Heart left ventricle (tissue), 16 donors: Measurements from ENCODE around the gene EFCAB12. TPM values are rescaled to one million over a fixed set of nuclear protein-coding genes. Genes with fewer than 3 reads are reported as not detected.

Experiments used
- ATAC-seq, 4 donors: fragments of 200-7000 bp; cut with Tn5 transposase; one replicate each; pipeline ENCODE4 v1.9.1; 2020 to 2022; ENCODE audit warnings: moderate library complexity in 4 of 4, mild to moderate bottlenecking in 3 of 4, moderate number of reproducible peaks in 1 of 4
- DNase-seq, 5 donors: peaks; one replicate each; pipeline ENCODE4 v3.0.0-alpha.2; 2020
- H3K27ac ChIP-seq, 12 donors: fragments of 200-600 bp; sonication (generic) in 4 of 12; one replicate each; pipeline versions ENCODE4 v1.5.0 to v1.8.0; 2016 to 2022; ENCODE audit warnings: mild to moderate bottlenecking in 2 of 12
- H3K27me3 ChIP-seq, 9 donors: fragments of 200-600 bp; sonication (generic) in 2 of 9; one replicate each; pipeline versions ENCODE4 v1.5.1 to v1.8.0; 2016 to 2022; ENCODE audit warnings: mild to moderate bottlenecking in 3 of 9
- H3K36me3 ChIP-seq, 9 donors: fragments of 200-600 bp; sonication (generic) in 2 of 9; one replicate each; pipeline versions ENCODE4 v1.5.0 to v1.8.0; 2018 to 2022; ENCODE audit warnings: mild to moderate bottlenecking in 2 of 9
- H3K4me1 ChIP-seq, 12 donors: fragments of 200-600 bp; sonication (generic) in 4 of 12; one replicate each; pipeline versions ENCODE4 v1.5.0 to v1.8.0; 2016 to 2022; ENCODE audit warnings: mild to moderate bottlenecking in 3 of 12
- H3K4me3 ChIP-seq, 12 donors: fragments of 200-600 bp; sonication (generic) in 4 of 12; one replicate each; pipeline versions ENCODE4 v1.5.0 to v1.8.0; 2017 to 2022; ENCODE audit warnings: mild to moderate bottlenecking in 9 of 12, moderate library complexity in 4 of 12
- H3K9me3 ChIP-seq, 12 donors: fragments of 200-600 bp; sonication (generic) in 4 of 12; one replicate each; pipeline versions ENCODE4 v1.5.0 to v1.8.0; 2016 to 2022; ENCODE audit warnings: mild to moderate bottlenecking in 1 of 12
- POLR2A ChIP-seq, 2 donors: fragments of 450-650 bp; IDR thresholded peaks; one replicate each; pipeline ENCODE4 v1.6.1; 2017; ENCODE audit warnings: antibody characterized with exemption in 2 of 2, mild to moderate bottlenecking in 2 of 2, moderate library complexity in 2 of 2
- WGBS, 4 donors: extraction: QIAGEN DNeasy Blood & Tissue Kit in 2 of 4; methylation state at CpG; one replicate each; pipeline versions ENCODE4 v1.1.5 to v1.1.7; 2013 to 2018; 5-methylcytosine and 5-hydroxymethylcytosine counted together
- intact Hi-C, 10 donors: fragments of 100-400 bp; cut with DNase I; formaldehyde crosslinking; loops; one replicate each; pipeline versions ENCODE4 v1.11.1 to v1.14.2; 2022
- polyA plus RNA-seq, 2 donors: library from polyadenylated mRNA; stranded (reverse); fragments of 200-250 nt; gene quantifications; one replicate each; pipeline ENCODE4 v1.2.3, GENCODE V29; 2013
- total RNA-seq, 9 donors: library from RNA; depleted of rRNA in 2 of 9; stranded (reverse); fragments of >200 nt in 2 of 9; fragmentation: NEBNext Ultra II Directional in 3 of 9; extraction: Animal tissue kit (Norgen Biotek cat#: 25700) in 3 of 9; gene quantifications; one replicate each; pipeline versions ENCODE4 v1.1.0 to v1.2.4, GENCODE V29; 2016 to 2023
- TF ChIP-seq, protein P1 (sequence below), 12 donors: fragments of 200-600 bp; sonication (generic) in 4 of 12; IDR thresholded peaks; one replicate each; pipeline versions ENCODE4 v1.5.0 to v1.8.0; 2018 to 2022; ENCODE audit warnings: antibody characterized with exemption in 12 of 12, mild to moderate bottlenecking in 5 of 12
- donor health status: ischemic (EF 13 %, LVEDD 7.1; RV severe dilation, severe dysfunction).
- donor health status: healthy with polysubstance abuse.
- donor health status: DM: no; HTN: yes; CAD: no.
- donor health status: DM: no; HTN: no; CAD: no.
- donor health status: ischemic (EF 25% LVEDD 6.9; RV normal size, moderate dysfunction).
- donor health status: ischemic (EF 25% LVEDD 5.7; RV mildly dilated, moderate dysfunction).
- donor health status: healthy.
- donor health status: DM: yes; HTN: yes; CAD: no.
- donor health status: ischemic (EF 35%, LVEDD 5.7; RV mildly dilated, moderate dysfunction).
- donor health status: nonischemic (EF 11% LVEDD 7.7; RV severe dilation, severe dysfunction).
- donor health status: DM: yes; HTN: yes; CAD: no.
- donor health status: PGD.
- donor health status: ischemic (EF 29% LVEDD 5.4; RV normal size, mild dysfunction).
- donor health status: nonischemic (EF 23%, LVEDD 6.1; RV moderate dilation, normal function).

EFCAB12 gene
- total and polyA plus RNA-seq, 11 donors, result 0.07 to 0.20 (median 0.13) TPM; not detected in 5

- Histone ChIP-seq H3K4me1 (peaks cover 0 to 6% (median 0%) of the 10 kb centered on the region in 12 donors), H3K27ac (no peak overlapping the region), H3K36me3 (no peaks in the 10 kb centered on the region), H3K27me3 (no peaks in the 10 kb centered on the region), H3K4me3 (no peak overlapping the region), H3K9me3 (no peaks in the 10 kb centered on the region)
- WGBS, 4 donors, result 56 to 74% (median 61%) methylated on average over 8 to 10 of the region's 10 CpGs; no CpG with 5 or more reads in 1 of the 4 donors
- DNase-seq, result peak in 1 of 5 donors; percentile 36
- ATAC-seq, result peak in 2 of 4 donors; percentile 10 to 32
- TF ChIP-seq, protein P1, sequence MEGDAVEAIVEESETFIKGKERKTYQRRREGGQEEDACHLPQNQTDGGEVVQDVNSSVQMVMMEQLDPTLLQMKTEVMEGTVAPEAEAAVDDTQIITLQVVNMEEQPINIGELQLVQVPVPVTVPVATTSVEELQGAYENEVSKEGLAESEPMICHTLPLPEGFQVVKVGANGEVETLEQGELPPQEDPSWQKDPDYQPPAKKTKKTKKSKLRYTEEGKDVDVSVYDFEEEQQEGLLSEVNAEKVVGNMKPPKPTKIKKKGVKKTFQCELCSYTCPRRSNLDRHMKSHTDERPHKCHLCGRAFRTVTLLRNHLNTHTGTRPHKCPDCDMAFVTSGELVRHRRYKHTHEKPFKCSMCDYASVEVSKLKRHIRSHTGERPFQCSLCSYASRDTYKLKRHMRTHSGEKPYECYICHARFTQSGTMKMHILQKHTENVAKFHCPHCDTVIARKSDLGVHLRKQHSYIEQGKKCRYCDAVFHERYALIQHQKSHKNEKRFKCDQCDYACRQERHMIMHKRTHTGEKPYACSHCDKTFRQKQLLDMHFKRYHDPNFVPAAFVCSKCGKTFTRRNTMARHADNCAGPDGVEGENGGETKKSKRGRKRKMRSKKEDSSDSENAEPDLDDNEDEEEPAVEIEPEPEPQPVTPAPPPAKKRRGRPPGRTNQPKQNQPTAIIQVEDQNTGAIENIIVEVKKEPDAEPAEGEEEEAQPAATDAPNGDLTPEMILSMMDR (IDR thresholded peaks at IDR 0.05), result no peak
- no peak for TF ChIP-seq POLR2A (IDR thresholded peaks at IDR 0.05)
- intact Hi-C loops, result no loop called here
These were observed 68.2 kb downstream of the EFCAB12 start for GRCh38 chr3:129360171-129360611.

- Histone ChIP-seq H3K36me3 (no peaks in the 10 kb centered on the region), H3K9me3 (no peaks in the 10 kb centered on the region), H3K27ac (no peak overlapping the region), H3K4me3 (no peak overlapping the region), H3K4me1 (peaks cover 0 to 3% (median under 1%) of the 10 kb centered on the region in 12 donors), H3K27me3 (no peaks in the 10 kb centered on the region)
- ATAC-seq (no peak), DNase-seq (peak in 1 of 5 donors; percentile 27)
- intact Hi-C loops, result no loop called here
- WGBS, 4 donors, result 80 to 94% (median 82%) methylated on average over 13 to 18 of the region's 18 CpGs
- TF ChIP-seq POLR2A (IDR thresholded peaks at IDR 0.05), result no peak
- TF ChIP-seq, protein P1 (IDR thresholded peaks at IDR 0.05), result no peak
These were observed 69.6 kb downstream of the EFCAB12 start for GRCh38 chr3:129358772-129359371.

DNA sequence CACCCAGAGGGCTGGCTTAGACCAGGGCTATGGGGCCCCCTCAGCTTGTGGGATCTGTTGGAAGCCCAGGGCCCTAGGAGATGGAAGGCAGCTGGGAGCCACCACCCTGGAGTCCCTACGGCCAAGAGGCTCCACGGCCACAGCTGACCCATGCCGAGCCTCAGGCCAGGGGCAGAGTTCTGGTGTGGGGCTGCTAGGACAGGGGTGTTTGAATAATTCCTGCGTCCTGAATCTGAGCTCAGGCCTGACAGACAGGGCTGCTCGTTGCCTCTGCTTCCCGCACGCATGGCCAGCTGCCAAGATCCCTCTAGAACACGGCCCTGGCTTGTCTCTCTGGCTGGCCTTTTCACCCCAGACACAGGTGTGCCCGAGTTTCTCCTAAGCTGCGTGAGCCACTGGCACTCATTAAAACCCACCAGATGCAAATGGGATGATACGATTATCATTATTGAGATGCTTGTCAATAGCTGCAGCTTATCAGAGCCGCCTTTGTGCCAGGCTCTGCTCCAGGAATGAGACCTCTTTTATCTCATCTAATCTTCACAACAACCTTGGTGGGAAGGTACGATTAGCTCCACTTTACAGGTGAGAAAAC, 70.2 kb downstream of the EFCAB12 start:
- Histone ChIP-seq H3K4me3 (no peak overlapping the region), H3K27me3 (no peaks in the 10 kb centered on the region), H3K27ac (no peak overlapping the region), H3K36me3 (no peaks in the 10 kb centered on the region), H3K9me3 (no peaks in the 10 kb centered on the region), H3K4me1 (peaks cover 0 to 9% (median 5%) of the 10 kb centered on the region in 12 donors)
- intact Hi-C loops, result no loop called here
- 62 to 65% (median 63%) methylated on average over 12 to 13 of the region's 13 CpGs; no CpG with 5 or more reads in 1 of the 4 donors for WGBS, 4 donors
- ATAC-seq (peak in 2 of 4 donors; percentile 15 to 16), DNase-seq (no peak)
- TF ChIP-seq POLR2A (IDR thresholded peaks at IDR 0.05), result no peak
- TF ChIP-seq, protein P1 (IDR thresholded peaks at IDR 0.05), result no peak

GRCh38 chr3:129357616-129358015, 70.8 kb downstream of the EFCAB12 start:
- no peaks in the 10 kb centered on the region for H3K27me3 ChIP-seq
- peak in 2 of 4 donors; percentile 4 to 9 for ATAC-seq
- intact Hi-C loops, result no loop called here
- no peaks in the 10 kb centered on the region for H3K36me3 ChIP-seq
- no peak overlapping the region for H3K27ac ChIP-seq
- DNase-seq, result no peak
- H3K4me3 ChIP-seq, result no peak overlapping the region
- 75 to 85% (median 79%) methylated on average over 7 to 9 of the region's 9 CpGs for WGBS, 4 donors
- H3K4me1 ChIP-seq, result peaks cover 0 to 12% (median 8%) of the 10 kb centered on the region in 12 donors
- H3K9me3 ChIP-seq, result no peaks in the 10 kb centered on the region
- no peak for TF ChIP-seq POLR2A (IDR thresholded peaks at IDR 0.05)
- TF ChIP-seq, protein P1 (IDR thresholded peaks at IDR 0.05), result no peak
